Liver (tissue), 3 donors: ENCODE results near the gene ITPKB.

Experiments
- ATF3 ChIP-seq: IDR thresholded peaks from 2 replicates; pipeline ENCODE4 v1.6.1; 2016; ENCODE audit warnings: antibody characterized with exemption
- CTCF ChIP-seq: fragments of 150-350 bp; IDR thresholded peaks from 2 replicates; pipeline ENCODE4 v1.5.1; 2017; ENCODE audit warnings: improper control_type of control experiment, low read depth, low read length; ENCODE audit not compliant: missing input control
- EGR1 ChIP-seq, 2 donors: IDR thresholded peaks; 2 replicates each; pipeline ENCODE4 v1.6.1; 2016 to 2018; ENCODE audit warnings: antibody characterized with exemption in 2 of 2, low read depth in 2 of 2
- FOXA1 ChIP-seq: IDR thresholded peaks from 2 replicates; pipeline ENCODE4 v1.6.1; 2016; ENCODE audit warnings: antibody characterized with exemption
- GABPA ChIP-seq, 2 donors: IDR thresholded peaks in 1 of 2; conservative IDR thresholded peaks in 1 of 2; 2 replicates each; pipeline ENCODE4 v1.6.1; 2016; ENCODE audit warnings: antibody characterized with exemption in 2 of 2, mild to moderate bottlenecking in 1 of 2, moderate library complexity in 1 of 2
- JUND ChIP-seq, 2 donors: IDR thresholded peaks; 2 replicates each; pipeline ENCODE4 v1.6.1; 2016; ENCODE audit warnings: antibody characterized with exemption in 2 of 2
- MAX ChIP-seq: IDR thresholded peaks from 2 replicates; pipeline ENCODE4 v1.6.1; 2016; ENCODE audit warnings: antibody characterized with exemption
- NR2F2 ChIP-seq: IDR thresholded peaks from 2 replicates; pipeline ENCODE4 v1.6.1; 2016; ENCODE audit warnings: antibody characterized with exemption
- RAD21 ChIP-seq, 2 donors: IDR thresholded peaks; 2 replicates each; pipeline ENCODE4 v1.6.1; 2016; ENCODE audit warnings: antibody characterized with exemption in 2 of 2, mild to moderate bottlenecking in 2 of 2
- REST ChIP-seq: IDR thresholded peaks from 2 replicates; pipeline ENCODE4 v1.6.1; 2016; ENCODE audit warnings: antibody characterized with exemption, mild to moderate bottlenecking
- SP1 ChIP-seq: IDR thresholded peaks from 2 replicates; pipeline ENCODE4 v1.6.1; 2018; ENCODE audit warnings: antibody characterized with exemption, mild to moderate bottlenecking
- TAF1 ChIP-seq: conservative IDR thresholded peaks from 2 replicates; pipeline ENCODE4 v1.6.1; 2016; ENCODE audit warnings: antibody characterized with exemption, mild to moderate bottlenecking
- YY1 ChIP-seq: IDR thresholded peaks from 2 replicates; pipeline ENCODE4 v1.6.1; 2016; ENCODE audit warnings: antibody characterized with exemption, mild to moderate bottlenecking
- ZBTB33 ChIP-seq: IDR thresholded peaks from 2 replicates; pipeline ENCODE4 v1.6.1; 2016; ENCODE audit warnings: antibody characterized with exemption
- donor health status: healthy.
- donor health status: healthy.

GRCh38 chr1:226738995-226739695, at the start of gene ITPKB:
- TF ChIP-seq CTCF (no peak), REST (no peak), JUND (IDR thresholded peaks at IDR 0.05) (no peak), SP1 (peak; percentile 9), MAX (no peak), TAF1 (peak; percentile 12), EGR1 (IDR thresholded peaks at IDR 0.05; ENCODE audit: low read depth in 2 of 2) (no peak), ZBTB33 (no peak), RAD21 (IDR thresholded peaks at IDR 0.05) (peak in 1 of 2 donors; percentile 23), ATF3 (no peak), YY1 (no peak), GABPA (IDR thresholded peaks at IDR 0.05 in 1 of 2, conservative IDR thresholded peaks at IDR 0.05 in 1 of 2) (peak in 1 of 2 donors; percentile 38), NR2F2 (peak; percentile 58), FOXA1 (no peak)
